OCI-LY7 (cell line): ENCODE data around the gene ERC1. TPM values are rescaled to one million over a fixed set of nuclear protein-coding genes. Genes with fewer than 3 reads are reported as not detected.

ENCODE experiments used
- BruUV-seq: library from RNA; stranded (reverse); fragments of 400-500 nt; replicated peaks from 2 replicates; lab custom pipeline; 2021; lab: Mats Ljungman, UMichigan
- CTCF ChIA-PET: fragments of 300-600 bp; sonication (Branson Sonifier 250); formaldehyde crosslinking; loops from one replicate; lab custom pipeline; 2022; ENCODE audit warnings: antibody characterized with exemption; ENCODE audit not compliant: unreplicated experiment; lab: Charles Lee
- POLR2A ChIA-PET: fragments of 300-600 bp; sonication (Branson Sonifier 250); formaldehyde crosslinking; loops from one replicate; lab custom pipeline; 2022; ENCODE audit warnings: antibody characterized with exemption; lab: Charles Lee
- DNase-seq: peaks from one replicate; pipeline ENCODE4 v3.0.0-alpha.2; 2015; ENCODE audit warnings: low spot score
- H2AFZ ChIP-seq: fragments of 200-600 bp; sonication (generic), shearing (Covaris generic); 2 replicates; pipeline ENCODE4 v1.6.1; 2014; ENCODE audit warnings: mild to moderate bottlenecking, antibody characterized with exemption, low read length, moderate library complexity
- H3K27ac ChIP-seq: fragments of 200-600 bp; sonication (generic); 2 replicates; pipeline ENCODE4 v1.5.1; 2014; ENCODE audit warnings: mixed run types, low read depth, mild to moderate bottlenecking, moderate library complexity, low read length, inconsistent platforms; ENCODE audit not compliant: poor library complexity, severe bottlenecking
- H3K36me3 ChIP-seq: fragments of 200-600 bp; sonication (generic); 2 replicates; pipeline ENCODE4 v1.6.1; 2014; ENCODE audit warnings: mild to moderate bottlenecking, antibody characterized with exemption, low read length, moderate library complexity, mixed read lengths; ENCODE audit not compliant: insufficient read depth
- H3K4me1 ChIP-seq: fragments of 200-600 bp; sonication (generic); 2 replicates; pipeline ENCODE4 v1.5.1; 2014; ENCODE audit warnings: mild to moderate bottlenecking, low read length; ENCODE audit not compliant: insufficient read depth, poor library complexity, severe bottlenecking
- H3K4me2 ChIP-seq: fragments of 200-600 bp; sonication (generic); 2 replicates; pipeline ENCODE4 v1.6.1; 2014; ENCODE audit warnings: mild to moderate bottlenecking, low read length
- H3K4me3 ChIP-seq: fragments of 200-600 bp; sonication (generic); 2 replicates; pipeline ENCODE4 v1.5.1; 2014; ENCODE audit warnings: mild to moderate bottlenecking, low read depth, low read length; ENCODE audit not compliant: poor library complexity, severe bottlenecking
- H3K79me2 ChIP-seq: fragments of 200-600 bp; sonication (generic); 2 replicates; pipeline ENCODE4 v1.6.1; 2016; ENCODE audit warnings: low read depth, mild to moderate bottlenecking, low read length, moderate library complexity, mixed read lengths; ENCODE audit not compliant: insufficient read depth
- H3K9me2 ChIP-seq: fragments of 200-600 bp; sonication (generic); 2 replicates; pipeline ENCODE4 v1.6.1; 2016; ENCODE audit warnings: mild to moderate bottlenecking, low read length, mixed read lengths; ENCODE audit not compliant: insufficient read depth
- H3K9me3 ChIP-seq: fragments of 200-600 bp; sonication (generic); 2 replicates; pipeline ENCODE4 v1.6.1; 2014; ENCODE audit warnings: mild to moderate bottlenecking, mixed run types, low read length, mixed read lengths
- H4K20me1 ChIP-seq: fragments of 200-600 bp; sonication (generic); 2 replicates; pipeline ENCODE4 v1.6.1; 2014; ENCODE audit warnings: mild to moderate bottlenecking, antibody characterized with exemption, low read length, moderate library complexity, mixed read lengths; ENCODE audit not compliant: insufficient read depth
- CTCF ChIP-seq: fragments of 200-600 bp; sonication (generic); conservative IDR thresholded peaks from 2 replicates; pipeline ENCODE4 v1.5.1; 2014; ENCODE audit warnings: mild to moderate bottlenecking, antibody characterized with exemption, low read length, moderate library complexity, mixed read lengths
- EZH2phosphoT487 ChIP-seq: fragments of 200-600 bp; sonication (generic); IDR thresholded peaks from 2 replicates; pipeline ENCODE4 v1.6.1; 2018; ENCODE audit warnings: low read depth, borderline replicate concordance, mild to moderate bottlenecking, mixed run types, antibody characterized with exemption, low read length, moderate library complexity, mixed read lengths
- intact Hi-C: fragments of 100-400 bp; cut with micrococcal nuclease; formaldehyde crosslinking; loops from one replicate; pipeline ENCODE4 v1.10.0; 2022; ENCODE audit not compliant: unreplicated experiment
- total RNA-seq, 2 experiments: library from RNA; depleted of rRNA in 1 of 2; stranded (reverse); fragments of >200 nt in 1 of 2; shearing (Covaris generic) in 1 of 2; gene quantifications; 2 replicates each; pipeline ENCODE4 v1.2.3, GENCODE V29; 2014 to 2022

The ERC1 gene
- total RNA-seq, 2 experiments from 2014 or later = 26.9 to 86.9 TPM

GRCh38 chr12:1256285-1256684 lies 265.3 kb downstream of the ERC1 start:
- Histone ChIP-seq H4K20me1 (no peaks in the 10 kb centered on the region), H3K9me3 (no peaks in the 10 kb centered on the region), H3K27ac (no peak overlapping the region), H3K4me1 (peaks cover 2% of the 10 kb centered on the region), H3K36me3 (peaks cover 26% of the 10 kb centered on the region), H3K4me3 (no peak overlapping the region), H3K79me2 (no peaks in the 10 kb centered on the region), H2AFZ (no peak overlapping the region), H3K9me2 (no peaks in the 10 kb centered on the region), H3K4me2 (no peak overlapping the region)
- ChIA-PET CTCF (no interaction called here), POLR2A (interaction anchor here (0.7 kb wide), 1 partner anchor 181 kb away, joined by 5 read pairs; no protein-coding TSS in a partner anchor)
- intact Hi-C loops = loop anchor here (5.0 kb wide), 1 partner anchor 39 kb away; no protein-coding TSS in a partner anchor
- DNase-seq = no peak
- TF ChIP-seq EZH2phosphoT487 (no peak), CTCF (no peak)
- no TSS peak for BruUV-seq

- no peak for DNase-seq
- no peak for TF ChIP-seq EZH2phosphoT487
- no peak for TF ChIP-seq CTCF
- Histone ChIP-seq H3K9me2 (no peaks in the 10 kb centered on the region), H2AFZ (no peak overlapping the region), H3K79me2 (no peaks in the 10 kb centered on the region), H3K36me3 (peaks cover 28% of the 10 kb centered on the region), H3K27ac (no peak overlapping the region), H3K4me1 (peaks cover 9% of the 10 kb centered on the region), H4K20me1 (no peaks in the 10 kb centered on the region), H3K9me3 (no peaks in the 10 kb centered on the region), H3K4me3 (no peak overlapping the region), H3K4me2 (no peak overlapping the region)
- intact Hi-C loops = loop anchor here (5.0 kb wide), 1 partner anchor 40 kb away; no protein-coding TSS in a partner anchor
- ChIA-PET POLR2A (interaction anchor here (0.5 to 1.3 kb wide), 2 partner anchors 17 to 42 kb away, joined by 3 to 4 read pairs; no protein-coding TSS in a partner anchor), CTCF (no interaction called here)
- BruUV-seq = no TSS peak
Observed at GRCh38 chr12:1256991-1257390, 266.0 kb downstream of the ERC1 start.

DNA sequence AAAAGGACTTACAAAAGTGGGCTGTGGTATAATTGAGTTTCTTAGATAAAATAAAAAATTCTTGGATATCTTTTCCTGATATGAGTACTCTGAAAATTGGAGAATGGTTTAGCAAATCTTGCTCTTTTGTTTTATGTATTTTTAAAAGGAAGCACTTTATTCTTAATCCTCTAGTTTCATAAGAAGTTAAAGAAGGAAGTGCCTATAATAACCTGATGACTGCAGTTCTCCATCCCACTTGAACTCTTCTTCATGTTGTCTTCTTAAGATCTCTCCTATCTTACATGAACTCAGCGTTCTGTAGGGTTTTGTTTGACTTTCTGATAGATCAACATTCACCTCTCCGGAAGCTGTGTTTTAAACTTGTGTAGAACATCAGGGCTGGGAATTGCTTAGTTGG lies 271.0 kb downstream of the ERC1 start:
- H3K27ac ChIP-seq = no peak overlapping the region
- TF ChIP-seq EZH2phosphoT487 (no peak), CTCF (no peak)
- H3K4me2 ChIP-seq = peak overlapping the region; percentile 55
- no peak overlapping the region for H2AFZ ChIP-seq
- intact Hi-C loops = no loop called here
- no peaks in the 10 kb centered on the region for H3K79me2 ChIP-seq
- H3K36me3 ChIP-seq = peaks cover 60% of the 10 kb centered on the region
- ChIA-PET POLR2A (no interaction called here), CTCF (no interaction called here)
- H3K9me2 ChIP-seq = no peaks in the 10 kb centered on the region
- H3K9me3 ChIP-seq = no peaks in the 10 kb centered on the region
- peak; percentile 29 for DNase-seq
- H3K4me3 ChIP-seq = no peak overlapping the region
- no peaks in the 10 kb centered on the region for H4K20me1 ChIP-seq
- no TSS peak for BruUV-seq
- H3K4me1 ChIP-seq = peaks cover 22% of the 10 kb centered on the region
